Heart right ventricle (tissue), 16 donors: ENCODE results near the gene SLA2. TPM values are rescaled to one million over a fixed set of nuclear protein-coding genes. Genes with fewer than 3 reads are reported as not detected.

Experiments
- ATAC-seq, 8 donors: fragments of 200-7000 bp; cut with Tn5 transposase; one replicate each; pipeline ENCODE4 v1.9.1; 2020; ENCODE audit warnings: mild to moderate bottlenecking in 8 of 8, moderate library complexity in 8 of 8, moderate number of reproducible peaks in 1 of 8
- DNase-seq, 2 donors: peaks; one replicate each; pipeline ENCODE4 v3.0.0-alpha.2; 2020
- H3K27ac ChIP-seq, 10 donors: fragments of 200-600 bp; sonication (generic) in 2 of 10; one replicate each; pipeline versions ENCODE4 v1.5.0 to v1.8.0; 2020 to 2022; ENCODE audit warnings: mild to moderate bottlenecking in 3 of 10
- H3K27me3 ChIP-seq, 7 donors: fragments of 200-600 bp; one replicate each; pipeline ENCODE4 v1.8.0; 2021 to 2022; ENCODE audit warnings: mild to moderate bottlenecking in 2 of 7
- H3K36me3 ChIP-seq, 9 donors: fragments of 200-600 bp; sonication (generic) in 1 of 9; one replicate each; pipeline versions ENCODE4 v1.5.0 to v1.8.0; 2020 to 2022; ENCODE audit warnings: mild to moderate bottlenecking in 2 of 9
- H3K4me1 ChIP-seq, 9 donors: fragments of 200-600 bp; sonication (generic) in 1 of 9; one replicate each; pipeline versions ENCODE4 v1.5.0 to v1.8.0; 2020 to 2022; ENCODE audit warnings: mild to moderate bottlenecking in 4 of 9
- H3K4me3 ChIP-seq, 10 donors: fragments of 200-600 bp; sonication (generic) in 2 of 10; one replicate each; pipeline versions ENCODE4 v1.5.0 to v1.8.0; 2020 to 2022; ENCODE audit warnings: mild to moderate bottlenecking in 7 of 10, moderate library complexity in 2 of 10
- H3K9me3 ChIP-seq, 11 donors: fragments of 200-600 bp in 10 of 11; sonication (generic) in 2 of 11; one replicate each; pipeline versions ENCODE4 v1.5.0 to v1.8.0; 2013 to 2022; ENCODE audit warnings: mild to moderate bottlenecking in 2 of 11, control low read depth in 1 of 11, moderate library complexity in 1 of 11
- CTCF ChIP-seq, 9 donors: fragments of 200-600 bp; sonication (generic) in 2 of 9; IDR thresholded peaks; one replicate each; pipeline versions ENCODE4 v1.5.0 to v1.8.0; 2021 to 2022; ENCODE audit warnings: antibody characterized with exemption in 9 of 9, mild to moderate bottlenecking in 5 of 9, moderate library complexity in 1 of 9
- WGBS, 2 donors: extraction: QIAGEN DNeasy Blood & Tissue Kit; methylation state at CpG; one replicate each; pipeline ENCODE4 v1.1.7; 2013; ENCODE audit warnings: inconsistent platforms in 1 of 2; 5-methylcytosine and 5-hydroxymethylcytosine counted together
- intact Hi-C, 10 donors: fragments of 100-400 bp; cut with DNase I; formaldehyde crosslinking; loops; one replicate each; pipeline versions ENCODE4 v1.11.1 to v1.14.2; 2022
- polyA plus RNA-seq, 2 donors: library from polyadenylated mRNA; stranded (reverse); fragments of 200-250 nt; gene quantifications; one replicate each; pipeline ENCODE4 v1.2.3, GENCODE V29; 2013
- total RNA-seq, 10 donors: library from RNA; stranded (reverse); fragmentation: NEBNext Ultra II Directional in 3 of 10; extraction: Animal tissue kit (Norgen Biotek cat#: 25700) in 3 of 10; gene quantifications; one replicate each; pipeline versions ENCODE4 v1.2.1 to v1.2.4, GENCODE V29; 2021 to 2023
- donor health status: Arrhythmogenic right ventricular cardiomyopathy.
- donor health status: ischemic (EF 13 %, LVEDD 7.1; RV severe dilation, severe dysfunction).
- donor health status: healthy with polysubstance abuse.
- donor health status: DM: no; HTN: yes; CAD: no.
- donor health status: DM: no; HTN: no; CAD: no.
- donor health status: ischemic (EF 25% LVEDD 6.9; RV normal size, moderate dysfunction).
- donor health status: ischemic (EF 25% LVEDD 5.7; RV mildly dilated, moderate dysfunction).
- donor health status: healthy.
- donor health status: DM: yes; HTN: yes; CAD: no.
- donor health status: Ischemic cardiomyopathy.
- donor health status: ischemic (EF 35%, LVEDD 5.7; RV mildly dilated, moderate dysfunction).
- donor health status: nonischemic (EF 11% LVEDD 7.7; RV severe dilation, severe dysfunction).
- donor health status: DM: yes; HTN: yes; CAD: no.
- donor health status: PGD.
- donor health status: ischemic (EF 29% LVEDD 5.4; RV normal size, mild dysfunction).
- donor health status: nonischemic (EF 23%, LVEDD 6.1; RV moderate dilation, normal function).

Gene SLA2
- total and polyA plus RNA-seq, 12 donors, result 0.20 to 2.4 (median 0.39) TPM

GRCh38 chr20:36578356-36579041 is 67.5 kb downstream of the SLA2 start:
- Histone ChIP-seq H3K4me3 (no peak overlapping the region), H3K4me1 (peaks cover 6 to 30% (median 23%) of the 10 kb centered on the region in 9 donors), H3K9me3 (no peaks in the 10 kb centered on the region), H3K27me3 (no peaks in the 10 kb centered on the region), H3K36me3 (peaks cover 0 to 50% (median 8%) of the 10 kb centered on the region in 9 donors), H3K27ac (no peak overlapping the region)
- DNase-seq, result no peak
- no peak for ATAC-seq
- TF ChIP-seq CTCF (IDR thresholded peaks at IDR 0.05), result no peak
- whole genome bisulfite sequencing, 2 donors, result 98% methylated on average over 15 of the region's 15 CpGs
- intact Hi-C loops, result loop anchor here in 1 of 10 donors (10.0 kb wide), 1 partner anchor 176 kb away; no protein-coding TSS in a partner anchor

GRCh38 chr20:36576081-36576445 is 69.9 kb downstream of the SLA2 start:
- 52 to 53% methylated on average over 1 of the region's 1 CpG for WGBS, 2 donors
- DNase-seq (no peak), ATAC-seq (no peak)
- no peak for TF ChIP-seq CTCF (IDR thresholded peaks at IDR 0.05)
- Histone ChIP-seq H3K27ac (peak overlapping the region in 1 of 10 donors; percentile 80), H3K4me1 (peaks cover 8 to 40% (median 24%) of the 10 kb centered on the region in 9 donors), H3K4me3 (no peak overlapping the region), H3K27me3 (no peaks in the 10 kb centered on the region), H3K9me3 (no peaks in the 10 kb centered on the region), H3K36me3 (peaks cover 0 to 27% (median 8%) of the 10 kb centered on the region in 9 donors)
- intact Hi-C loops, result loop anchor here in 1 of 10 donors (10.0 kb wide), 1 partner anchor 179 kb away; no protein-coding TSS in a partner anchor

- peaks cover 0 to 12% (median 0%) of the 10 kb centered on the region in 9 donors for H3K36me3 ChIP-seq
- H3K27me3 ChIP-seq, result no peaks in the 10 kb centered on the region
- 1% methylated on average over 54 to 68 of the region's 69 CpGs for WGBS, 2 donors
- H3K4me1 ChIP-seq, result peaks cover 8 to 40% (median 24%) of the 10 kb centered on the region in 9 donors
- ATAC-seq (peak; percentile 21 to 50 (median 38)), DNase-seq (peak; percentile 40 to 46)
- peak overlapping the region in 9 of 10 donors; percentile 71 to 91 (median 89) for H3K27ac ChIP-seq
- H3K9me3 ChIP-seq, result no peaks in the 10 kb centered on the region
- no peak for TF ChIP-seq CTCF (IDR thresholded peaks at IDR 0.05)
- intact Hi-C loops, result loop anchor here in 2 of 10 donors (5.0 to 10.0 kb wide), 2 partner anchors 33 to 180 kb away; partner anchors contain the start of gene RAB5IF (in 1 of the 2)
- H3K4me3 ChIP-seq, result peak overlapping the region; percentile 66 to 89 (median 84)
Measured at GRCh38 chr20:36574366-36575135, 71.4 kb downstream of the SLA2 start.

GRCh38 chr20:36573798-36574365 is 72.1 kb downstream of the SLA2 start:
- Histone ChIP-seq H3K9me3 (no peaks in the 10 kb centered on the region), H3K4me3 (peak overlapping the region; percentile 66 to 89 (median 84)), H3K36me3 (peaks cover 0 to 5% (median 0%) of the 10 kb centered on the region in 9 donors), H3K27ac (peak overlapping the region; percentile 11 to 91 (median 88)), H3K4me1 (peaks cover 8 to 40% (median 24%) of the 10 kb centered on the region in 9 donors), H3K27me3 (no peaks in the 10 kb centered on the region)
- WGBS, 2 donors, result 0 to 1% methylated on average over 53 of the region's 53 CpGs
- ATAC-seq (peak; percentile 6 to 36 (median 21)), DNase-seq (peak; percentile 27 to 47)
- peak in 1 of 9 donors; percentile 10 for TF ChIP-seq CTCF (IDR thresholded peaks at IDR 0.05)
- intact Hi-C loops, result loop anchor here in 2 of 10 donors (5.0 to 10.0 kb wide), 2 partner anchors 33 to 181 kb away; partner anchors contain the start of gene RAB5IF (in 1 of the 2)
